22Rv1 (cell line): ENCODE measurements around the gene SPATC1L.

Experiments
- CTCF ChIP-seq: fragments of 450-650 bp; IDR thresholded peaks from 2 replicates; pipeline ENCODE4 v1.5.1; 2017; ENCODE audit warnings: mild to moderate bottlenecking
- ZFX ChIP-seq: fragments of 450-650 bp; IDR thresholded peaks from 2 replicates; pipeline ENCODE4 v1.6.1; 2017; ENCODE audit warnings: antibody characterized with exemption, borderline replicate concordance

- TF ChIP-seq CTCF (no peak), ZFX (no peak)
Observed at GRCh38 chr21:46146856-46147255, 37.4 kb downstream of the SPATC1L start.
